Small intestine (tissue), 7 donors: ENCODE measurements around the gene CNTFR. TPM values are rescaled to one million over a fixed set of nuclear protein-coding genes. Genes with fewer than 3 reads are reported as not detected.

Experiments used
- DNase-seq, 2 donors: peaks; one replicate each; pipeline versions ENCODE4 v3.0.0 to v3.0.0-alpha.2; 2013
- FAIRE-seq: peaks from 2 replicates; lab custom pipeline; 2012; peaks lifted over from hg19 to GRCh38; lab: Jason Lieb, UNC
- H3K27ac ChIP-seq, 3 donors: one replicate each; pipeline ENCODE4 v1.5.1; 2013; ENCODE audit warnings: low read length in 2 of 3, mild to moderate bottlenecking in 2 of 3, control low read depth in 1 of 3, inconsistent platforms in 1 of 3, low read depth in 1 of 3, moderate library complexity in 1 of 3
- H3K27me3 ChIP-seq, 3 donors: one replicate each; pipeline ENCODE4 v1.6.1; 2013; ENCODE audit warnings: low read length in 3 of 3, inconsistent platforms in 1 of 3; ENCODE audit not compliant: control insufficient read depth in 3 of 3, insufficient read depth in 3 of 3
- H3K36me3 ChIP-seq, 3 donors: one replicate each; pipeline ENCODE4 v1.6.1; 2013; ENCODE audit warnings: low read length in 3 of 3, inconsistent platforms in 1 of 3, low read depth in 1 of 3, mild to moderate bottlenecking in 1 of 3, moderate library complexity in 1 of 3; ENCODE audit not compliant: control insufficient read depth in 3 of 3, insufficient read depth in 2 of 3
- H3K4me1 ChIP-seq, 3 donors: one replicate each; pipeline ENCODE4 v1.6.1; 2013; ENCODE audit warnings: low read length in 2 of 3, inconsistent platforms in 1 of 3, low read depth in 1 of 3, mild to moderate bottlenecking in 1 of 3, moderate library complexity in 1 of 3; ENCODE audit not compliant: control insufficient read depth in 3 of 3, insufficient read depth in 2 of 3
- H3K4me3 ChIP-seq, 3 donors: one replicate each; pipeline ENCODE4 v1.5.1; 2013; ENCODE audit warnings: low read length in 3 of 3, control low read depth in 1 of 3, inconsistent platforms in 1 of 3, low read depth in 1 of 3, mild to moderate bottlenecking in 1 of 3, moderate library complexity in 1 of 3
- H3K9me3 ChIP-seq, 2 donors: one replicate each; pipeline ENCODE4 v1.6.1; 2013; ENCODE audit warnings: low read depth in 1 of 2, low read length in 1 of 2; ENCODE audit not compliant: control insufficient read depth in 2 of 2, insufficient read depth in 1 of 2
- WGBS, 3 donors: extraction: QIAGEN DNeasy Blood & Tissue Kit; methylation state at CpG; one replicate each; pipeline ENCODE4 v1.1.7; 2013; 5-methylcytosine and 5-hydroxymethylcytosine counted together
- polyA plus RNA-seq, 4 donors: library from polyadenylated mRNA; stranded (reverse) in 3 of 4; unstranded in 1 of 4; fragments of 200-250 nt in 3 of 4; fragments of 120-200 nt in 1 of 4; gene quantifications; one replicate each; pipeline versions ENCODE4 v1.2.1 to v1.2.3, GENCODE V29; 2013
- donor health status: healthy with polysubstance abuse.
- donor health status: control.
- donor health status: control.
- donor health status: Bipolar disorder and iron deficiency.
- donor health status: healthy.

The CNTFR gene
- polyA plus RNA-seq, 4 donors, result 1.1 to 9.3 (median 5.9) TPM

GRCh38 chr9:34520505-34521385 lies 68.8 kb downstream of the CNTFR start:
- DNase-seq, result no peak
- H3K27ac ChIP-seq, result no peak overlapping the region
- no peaks in the 10 kb centered on the region for H3K36me3 ChIP-seq
- 87 to 93% (median 89%) methylated on average over 6 of the region's 6 CpGs for WGBS, 3 donors
- H3K9me3 ChIP-seq, result no peaks in the 10 kb centered on the region
- H3K4me3 ChIP-seq, result no peak overlapping the region
- peaks cover 0 to 53% (median 0%) of the 10 kb centered on the region in 3 donors for H3K27me3 ChIP-seq
- FAIRE-seq, result no peak
- H3K4me1 ChIP-seq, result peaks cover 0 to 10% (median 2%) of the 10 kb centered on the region in 3 donors

GRCh38 chr9:34520096-34520495 lies 69.4 kb downstream of the CNTFR start:
- no peak overlapping the region for H3K4me3 ChIP-seq
- H3K27me3 ChIP-seq, result peaks cover 0 to 48% (median 0%) of the 10 kb centered on the region in 3 donors
- H3K36me3 ChIP-seq, result no peaks in the 10 kb centered on the region
- peaks cover 0 to 10% (median 2%) of the 10 kb centered on the region in 3 donors for H3K4me1 ChIP-seq
- FAIRE-seq, result no peak
- no peaks in the 10 kb centered on the region for H3K9me3 ChIP-seq
- WGBS, 3 donors, result 80 to 89% (median 83%) methylated on average over 6 of the region's 6 CpGs
- H3K27ac ChIP-seq, result no peak overlapping the region
- no peak for DNase-seq

DNA sequence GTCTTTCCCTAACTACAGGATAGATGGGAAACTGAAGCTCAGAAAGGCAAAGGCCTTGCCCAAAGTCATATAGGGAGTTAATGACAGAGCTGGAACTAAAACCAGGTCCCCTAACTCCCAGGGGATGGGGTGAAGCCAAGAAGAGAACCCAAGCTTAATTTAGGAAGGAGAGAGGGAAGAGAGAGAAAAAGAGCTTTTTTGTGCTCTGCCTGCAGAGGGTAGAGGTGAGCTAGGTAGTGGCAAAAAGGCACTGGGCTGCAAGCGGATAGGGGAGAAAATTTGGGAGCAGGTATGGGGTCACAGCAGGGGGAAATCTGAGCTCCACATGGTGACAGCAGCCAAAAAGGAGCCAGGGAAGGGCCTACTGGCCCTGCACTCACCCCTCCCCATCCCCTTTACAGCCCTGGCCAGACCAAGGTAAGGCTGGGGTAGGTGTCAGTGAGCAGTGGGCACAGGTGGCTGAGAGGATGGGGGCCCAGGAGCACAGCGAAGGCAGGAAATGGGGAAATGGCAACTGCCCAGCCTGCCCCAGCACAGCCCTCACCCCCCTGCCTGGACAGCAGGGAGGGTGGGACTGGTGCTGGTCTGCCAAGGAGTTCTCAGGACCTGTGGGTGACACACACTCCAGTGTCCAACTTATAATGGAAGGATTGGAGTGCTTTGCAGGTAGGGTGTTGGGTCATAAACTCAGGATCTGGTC lies 70.1 kb downstream of the CNTFR start:
- FAIRE-seq (no peak), DNase-seq (no peak)
- Histone ChIP-seq H3K4me3 (no peak overlapping the region), H3K27me3 (peaks cover 0 to 45% (median 0%) of the 10 kb centered on the region in 3 donors), H3K27ac (no peak overlapping the region), H3K36me3 (no peaks in the 10 kb centered on the region), H3K9me3 (no peaks in the 10 kb centered on the region), H3K4me1 (peaks cover 0 to 10% (median 2%) of the 10 kb centered on the region in 3 donors)
- WGBS, 3 donors, result 80 to 82% (median 80%) methylated on average over 2 of the region's 2 CpGs

DNA sequence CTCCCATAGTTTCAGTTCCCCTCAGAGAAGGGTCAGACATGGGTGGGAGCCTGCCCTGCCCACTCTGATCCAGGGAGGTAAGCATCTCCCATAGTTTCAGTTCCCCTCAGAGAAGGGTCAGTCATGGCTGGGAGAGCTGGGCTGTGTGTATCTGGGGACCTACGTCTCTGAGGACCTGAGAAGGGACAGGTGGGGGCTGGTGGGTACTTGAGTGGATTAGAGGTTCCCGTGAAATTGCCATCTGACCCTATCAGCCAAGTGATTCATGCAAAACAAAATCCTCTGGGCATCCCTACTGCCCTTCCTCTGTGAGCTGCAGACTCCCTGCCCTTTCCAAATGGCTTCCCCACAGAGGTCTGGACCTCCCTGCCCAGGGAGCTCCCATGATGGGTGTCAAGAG lies 70.6 kb downstream of the CNTFR start:
- Histone ChIP-seq H3K27ac (no peak overlapping the region), H3K9me3 (no peaks in the 10 kb centered on the region), H3K36me3 (no peaks in the 10 kb centered on the region), H3K27me3 (peaks cover 0 to 43% (median 0%) of the 10 kb centered on the region in 3 donors), H3K4me1 (peaks cover 0 to 10% (median 2%) of the 10 kb centered on the region in 3 donors), H3K4me3 (no peak overlapping the region)
- DNase-seq, result no peak
- FAIRE-seq, result no peak
- 71 to 78% (median 72%) methylated on average over 2 of the region's 2 CpGs for WGBS, 3 donors

DNA sequence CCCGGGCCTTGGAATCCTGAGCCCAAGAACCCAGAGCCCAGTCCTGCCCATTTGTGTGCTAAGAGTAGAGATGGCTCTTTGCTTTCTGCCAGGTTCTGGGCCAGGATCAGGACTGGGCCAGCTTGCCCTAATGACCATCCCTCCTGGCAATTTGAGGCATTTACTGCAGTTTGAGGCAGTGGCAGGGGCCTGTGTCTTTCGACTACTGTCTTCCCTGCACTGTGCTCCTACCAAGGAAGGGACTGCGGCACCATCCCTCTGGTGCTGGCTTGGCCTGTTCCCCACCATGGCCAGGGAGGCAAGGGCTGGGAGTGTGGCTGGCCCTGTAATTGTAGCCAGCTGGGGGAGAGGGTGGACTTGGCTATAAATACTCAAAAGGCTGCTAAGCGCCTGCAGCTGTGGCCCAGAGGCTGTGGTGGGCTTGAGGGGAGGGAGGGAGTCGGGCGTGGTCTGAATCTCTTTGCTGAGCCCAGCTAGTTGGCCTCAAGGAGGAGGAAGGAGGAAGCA lies 71.4 kb downstream of the CNTFR start:
- DNase-seq (no peak), FAIRE-seq (no peak)
- Histone ChIP-seq H3K27ac (no peak overlapping the region), H3K4me3 (no peak overlapping the region), H3K9me3 (no peaks in the 10 kb centered on the region), H3K36me3 (no peaks in the 10 kb centered on the region), H3K4me1 (peaks cover 0 to 5% (median 0%) of the 10 kb centered on the region in 3 donors), H3K27me3 (peaks cover 0 to 43% (median 0%) of the 10 kb centered on the region in 3 donors)
- 73 to 86% (median 84%) methylated on average over 6 of the region's 6 CpGs for WGBS, 3 donors

GRCh38 chr9:34517185-34517584 lies 72.3 kb downstream of the CNTFR start:
- no peak for DNase-seq
- H3K27me3 ChIP-seq, result peaks cover 0 to 38% (median 0%) of the 10 kb centered on the region in 3 donors
- WGBS, 3 donors, result 75 to 86% (median 79%) methylated on average over 7 of the region's 7 CpGs
- H3K4me3 ChIP-seq, result no peak overlapping the region
- H3K9me3 ChIP-seq, result no peaks in the 10 kb centered on the region
- H3K27ac ChIP-seq, result no peak overlapping the region
- no peaks in the 10 kb centered on the region for H3K36me3 ChIP-seq
- no peak for FAIRE-seq
- no peaks in the 10 kb centered on the region for H3K4me1 ChIP-seq

DNA sequence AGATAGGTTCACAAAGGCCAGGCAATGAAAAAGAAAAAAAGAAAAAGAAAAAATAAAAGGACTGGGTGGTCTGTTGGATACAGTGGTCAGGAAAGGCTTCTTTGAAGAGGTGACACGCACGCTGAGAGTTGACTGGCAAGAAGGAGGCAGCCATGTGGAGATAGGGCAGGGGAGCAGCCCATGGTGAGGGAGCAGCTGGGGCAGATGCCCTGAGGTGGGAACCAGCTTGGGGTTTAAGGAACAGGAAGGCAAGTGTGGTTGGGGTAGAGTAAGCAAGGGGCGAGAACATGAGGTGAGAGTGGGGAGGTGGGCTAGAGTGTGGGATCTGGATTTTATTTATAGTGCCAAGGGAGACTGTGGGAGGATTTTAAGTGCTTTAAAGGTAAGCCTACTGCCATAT lies 73.6 kb downstream of the CNTFR start:
- peaks cover 0 to 4% (median 1%) of the 10 kb centered on the region in 3 donors for H3K4me1 ChIP-seq
- H3K4me3 ChIP-seq, result no peak overlapping the region
- H3K36me3 ChIP-seq, result no peaks in the 10 kb centered on the region
- 87 to 94% (median 91%) methylated on average over 3 of the region's 3 CpGs for WGBS, 3 donors
- DNase-seq, result no peak
- H3K27me3 ChIP-seq, result peaks cover 0 to 26% (median 0%) of the 10 kb centered on the region in 3 donors
- no peak for FAIRE-seq
- no peaks in the 10 kb centered on the region for H3K9me3 ChIP-seq
- no peak overlapping the region for H3K27ac ChIP-seq

- peaks cover 0 to 19% (median 0%) of the 10 kb centered on the region in 3 donors for H3K27me3 ChIP-seq
- H3K4me1 ChIP-seq, result peaks cover 0 to 14% (median 1%) of the 10 kb centered on the region in 3 donors
- no peak for FAIRE-seq
- no peaks in the 10 kb centered on the region for H3K36me3 ChIP-seq
- H3K9me3 ChIP-seq, result no peaks in the 10 kb centered on the region
- H3K4me3 ChIP-seq, result no peak overlapping the region
- no peak for DNase-seq
- no peak overlapping the region for H3K27ac ChIP-seq
- 91 to 95% (median 91%) methylated on average over 3 of the region's 3 CpGs for WGBS, 3 donors
These were observed 74.7 kb downstream of the CNTFR start for GRCh38 chr9:34514816-34515215.
